ENCODE results near the gene PIK3R4. TPM values are rescaled to one million over a fixed set of nuclear protein-coding genes. Genes with fewer than 3 reads are reported as not detected.

The PIK3R4 gene
- total RNA-seq, 1 experiment from 2014 or later: 31.9 TPM

DNA sequence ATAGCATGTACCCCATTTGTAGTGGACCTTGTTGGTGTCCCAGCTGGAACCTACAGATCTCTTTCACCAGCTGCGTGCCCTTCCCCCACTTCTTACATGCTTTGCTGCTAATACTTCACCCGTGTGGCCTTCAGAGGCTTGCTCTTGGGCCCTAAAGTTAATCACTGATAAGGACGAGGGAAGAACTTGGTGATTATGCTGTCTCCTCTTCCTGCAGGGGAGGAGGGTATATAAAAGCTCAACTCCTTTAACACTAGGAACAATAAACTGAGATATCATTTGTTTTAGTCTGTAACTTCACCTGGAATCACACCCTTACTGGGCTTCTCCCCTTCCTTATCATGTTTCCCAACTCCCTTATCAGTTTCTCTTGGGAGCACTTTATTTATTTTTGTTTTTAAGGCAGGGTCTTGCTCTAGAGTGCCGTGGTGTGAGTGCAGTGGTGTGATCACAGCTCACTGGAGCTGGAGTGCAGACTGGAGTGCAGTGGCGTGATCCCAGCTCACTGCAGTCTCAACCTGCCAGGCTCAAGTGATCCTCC is 43.2 kb upstream of the PIK3R4 start:
- ChIA-PET POLR2A (ENCODE audit: low non-redundant PET) (no interaction called here), CTCF (interaction anchor here (0.5 kb wide), 1 partner anchor 415 kb away, joined by 3 read pairs; no protein-coding TSS in a partner anchor)
- H3K9me3 ChIP-seq (ENCODE audit: low read depth, low read length, poor library complexity, severe bottlenecking): no peaks in the 10 kb centered on the region
- intact Hi-C loops (cut with micrococcal nuclease; ENCODE audit: unreplicated experiment): no loop called here
- no peaks in the 10 kb centered on the region for H3K27me3 ChIP-seq (replicated peaks; ENCODE audit: insufficient read depth, low read depth, low read length, poor library complexity)
- H3K36me3 ChIP-seq (ENCODE audit: insufficient read depth, low read length, poor library complexity, severe bottlenecking): no peaks in the 10 kb centered on the region
- H3K27ac ChIP-seq (ENCODE audit: low read depth, low read length, poor library complexity, severe bottlenecking): no peak overlapping the region
- TF ChIP-seq, protein P1, sequence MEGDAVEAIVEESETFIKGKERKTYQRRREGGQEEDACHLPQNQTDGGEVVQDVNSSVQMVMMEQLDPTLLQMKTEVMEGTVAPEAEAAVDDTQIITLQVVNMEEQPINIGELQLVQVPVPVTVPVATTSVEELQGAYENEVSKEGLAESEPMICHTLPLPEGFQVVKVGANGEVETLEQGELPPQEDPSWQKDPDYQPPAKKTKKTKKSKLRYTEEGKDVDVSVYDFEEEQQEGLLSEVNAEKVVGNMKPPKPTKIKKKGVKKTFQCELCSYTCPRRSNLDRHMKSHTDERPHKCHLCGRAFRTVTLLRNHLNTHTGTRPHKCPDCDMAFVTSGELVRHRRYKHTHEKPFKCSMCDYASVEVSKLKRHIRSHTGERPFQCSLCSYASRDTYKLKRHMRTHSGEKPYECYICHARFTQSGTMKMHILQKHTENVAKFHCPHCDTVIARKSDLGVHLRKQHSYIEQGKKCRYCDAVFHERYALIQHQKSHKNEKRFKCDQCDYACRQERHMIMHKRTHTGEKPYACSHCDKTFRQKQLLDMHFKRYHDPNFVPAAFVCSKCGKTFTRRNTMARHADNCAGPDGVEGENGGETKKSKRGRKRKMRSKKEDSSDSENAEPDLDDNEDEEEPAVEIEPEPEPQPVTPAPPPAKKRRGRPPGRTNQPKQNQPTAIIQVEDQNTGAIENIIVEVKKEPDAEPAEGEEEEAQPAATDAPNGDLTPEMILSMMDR (conservative IDR thresholded peaks at IDR 0.05; ENCODE audit: low read depth, low read length): no peak
- no peak for TF ChIP-seq EZH2 (IDR thresholded peaks at IDR 0.05; ENCODE audit: borderline replicate concordance, low read depth, low read length, poor library complexity, severe bottlenecking)
- H3K4me1 ChIP-seq (ENCODE audit: insufficient read depth, low read length, poor library complexity, severe bottlenecking): peaks cover 2% of the 10 kb centered on the region
- BruUV-seq (replicated peaks): no TSS peak
- DNase-seq (ENCODE audit: low spot score): no peak
- no peak overlapping the region for H3K4me3 ChIP-seq (ENCODE audit: low read depth, low read length, poor library complexity, severe bottlenecking)

DNA sequence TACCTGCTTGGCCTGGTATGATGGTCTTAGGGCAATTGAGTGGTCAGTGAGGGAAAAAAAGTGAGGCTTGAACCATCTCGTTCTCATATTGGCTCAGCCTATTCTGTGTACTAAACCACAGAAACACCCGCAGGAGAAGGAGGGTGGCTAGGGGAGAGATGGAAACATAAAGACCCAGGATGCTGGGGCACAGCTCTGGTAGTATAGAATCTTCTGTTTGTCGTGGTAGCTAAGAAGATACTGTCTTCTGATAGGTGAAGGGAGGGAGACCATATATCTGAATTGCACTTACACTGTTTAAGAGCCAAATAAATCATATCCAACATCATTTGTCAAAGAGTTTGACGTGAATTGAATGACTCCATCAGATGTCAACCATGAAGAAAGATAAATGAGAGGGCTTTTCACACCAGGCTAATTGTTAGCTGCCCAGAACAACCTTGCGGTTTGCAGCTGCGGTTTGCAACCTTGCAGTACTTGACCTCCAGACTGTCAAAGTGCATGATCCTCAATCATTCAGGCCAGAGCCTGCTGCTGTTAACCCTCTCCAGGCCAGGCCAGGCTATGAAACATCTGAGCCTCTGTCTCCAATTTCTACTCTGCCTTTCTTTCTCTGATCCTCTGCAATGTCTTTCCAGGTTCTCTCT is 40.9 kb upstream of the PIK3R4 start:
- ChIA-PET POLR2A (ENCODE audit: low non-redundant PET) (no interaction called here), CTCF (no interaction called here)
- no TSS peak for BruUV-seq (replicated peaks)
- Histone ChIP-seq H3K4me3 (ENCODE audit: low read depth, low read length, poor library complexity, severe bottlenecking) (no peak overlapping the region), H3K27me3 (replicated peaks; ENCODE audit: insufficient read depth, low read depth, low read length, poor library complexity) (no peaks in the 10 kb centered on the region), H3K36me3 (ENCODE audit: insufficient read depth, low read length, poor library complexity, severe bottlenecking) (no peaks in the 10 kb centered on the region), H3K27ac (ENCODE audit: low read depth, low read length, poor library complexity, severe bottlenecking) (no peak overlapping the region), H3K4me1 (ENCODE audit: insufficient read depth, low read length, poor library complexity, severe bottlenecking) (peaks cover 7% of the 10 kb centered on the region), H3K9me3 (ENCODE audit: low read depth, low read length, poor library complexity, severe bottlenecking) (no peaks in the 10 kb centered on the region)
- intact Hi-C loops (cut with micrococcal nuclease; ENCODE audit: unreplicated experiment): no loop called here
- no peak for DNase-seq (ENCODE audit: low spot score)
- no peak for TF ChIP-seq EZH2 (IDR thresholded peaks at IDR 0.05; ENCODE audit: borderline replicate concordance, low read depth, low read length, poor library complexity, severe bottlenecking)
- TF ChIP-seq, protein P1 (conservative IDR thresholded peaks at IDR 0.05; ENCODE audit: low read depth, low read length): no peak

DNA sequence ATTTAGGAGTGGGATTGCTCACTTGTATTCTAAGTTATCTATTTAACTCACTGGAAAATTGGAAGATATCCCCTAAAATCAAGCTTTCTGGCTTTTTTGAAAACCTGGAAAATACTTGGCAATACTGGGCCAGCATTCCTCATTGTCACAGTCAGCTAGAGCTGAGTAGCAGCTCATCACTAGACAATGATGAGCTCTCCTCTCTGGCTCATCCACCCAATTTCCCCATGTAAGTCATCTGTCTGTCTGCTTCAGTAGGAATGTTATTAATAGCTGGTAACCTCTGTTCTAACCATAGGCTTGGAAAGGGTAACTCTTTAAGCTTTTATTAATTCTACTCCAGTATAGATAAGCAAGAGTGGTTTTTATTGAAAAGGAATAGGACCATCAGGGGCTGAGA is 39.7 kb upstream of the PIK3R4 start:
- no peak overlapping the region for H3K27ac ChIP-seq (ENCODE audit: low read depth, low read length, poor library complexity, severe bottlenecking)
- H3K4me1 ChIP-seq (ENCODE audit: insufficient read depth, low read length, poor library complexity, severe bottlenecking): peaks cover 7% of the 10 kb centered on the region
- intact Hi-C loops (cut with micrococcal nuclease; ENCODE audit: unreplicated experiment): no loop called here
- ChIA-PET CTCF (no interaction called here), POLR2A (ENCODE audit: low non-redundant PET) (no interaction called here)
- no peak for DNase-seq (ENCODE audit: low spot score)
- H3K36me3 ChIP-seq (ENCODE audit: insufficient read depth, low read length, poor library complexity, severe bottlenecking): no peaks in the 10 kb centered on the region
- H3K9me3 ChIP-seq (ENCODE audit: low read depth, low read length, poor library complexity, severe bottlenecking): no peaks in the 10 kb centered on the region
- BruUV-seq (replicated peaks): no TSS peak
- H3K4me3 ChIP-seq (ENCODE audit: low read depth, low read length, poor library complexity, severe bottlenecking): no peak overlapping the region
- TF ChIP-seq, protein P1 (conservative IDR thresholded peaks at IDR 0.05; ENCODE audit: low read depth, low read length): no peak
- no peak for TF ChIP-seq EZH2 (IDR thresholded peaks at IDR 0.05; ENCODE audit: borderline replicate concordance, low read depth, low read length, poor library complexity, severe bottlenecking)
- H3K27me3 ChIP-seq (replicated peaks; ENCODE audit: insufficient read depth, low read depth, low read length, poor library complexity): no peaks in the 10 kb centered on the region
